Tibial nerve (tissue), 4 donors: ENCODE measurements around the gene HCN1.

Source experiments
- EP300 ChIP-seq, 2 donors: sonication (generic); formaldehyde crosslinking; IDR thresholded peaks; one replicate each; pipeline ENCODE4 v1.6.1; 2017; ENCODE audit warnings: antibody characterized with exemption in 2 of 2, mild to moderate bottlenecking in 1 of 2
- POLR2A ChIP-seq, 2 donors: fragments of 450-650 bp; IDR thresholded peaks; one replicate each; pipeline ENCODE4 v1.6.1; 2017; ENCODE audit warnings: antibody characterized with exemption in 2 of 2, mild to moderate bottlenecking in 2 of 2, moderate library complexity in 2 of 2
- TF ChIP-seq, protein P1 (sequence below), 5 experiments: fragments of 200-600 bp in 3 of 5; fragments of 450-650 bp in 2 of 5; sonication (generic) in 3 of 5; IDR thresholded peaks; one replicate each; pipeline ENCODE4 v1.5.1; 2016 to 2019; ENCODE audit warnings: antibody characterized with exemption in 5 of 5, mild to moderate bottlenecking in 3 of 5, moderate library complexity in 2 of 5

DNA sequence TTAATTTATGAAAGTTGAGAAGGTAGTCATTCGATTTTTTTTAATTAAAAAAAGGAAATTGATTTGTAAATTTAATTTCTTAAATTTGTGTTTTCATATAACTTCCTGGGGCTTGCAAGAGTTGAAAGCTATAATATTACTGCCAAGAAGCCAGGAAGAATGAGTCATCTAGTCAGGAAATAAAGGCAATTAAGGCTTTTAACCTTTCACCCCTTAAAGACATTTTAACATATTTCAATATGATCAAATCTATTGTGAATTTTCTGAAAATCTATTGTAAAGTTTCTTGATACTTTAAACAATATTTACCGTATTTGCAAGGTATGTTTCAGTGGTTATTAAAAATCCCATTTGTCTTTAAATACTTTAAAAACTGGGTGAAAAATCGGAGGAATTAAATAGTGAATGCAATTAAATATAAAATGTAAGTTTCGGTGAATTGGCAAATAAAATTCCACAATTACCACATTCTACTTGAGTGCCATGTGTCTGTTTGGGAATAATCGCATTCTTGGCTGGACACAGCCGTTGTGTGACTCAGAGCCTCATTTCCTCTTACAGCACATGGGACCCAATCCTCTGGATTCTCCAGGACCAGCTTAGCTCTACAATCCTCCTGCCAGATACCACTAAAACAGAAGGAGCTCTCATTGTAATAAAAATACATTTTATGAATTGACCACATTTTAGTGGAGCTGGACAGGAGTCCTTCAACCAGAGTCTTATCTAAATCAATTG, 310.7 kb downstream of the HCN1 start:
- TF ChIP-seq, protein P1, sequence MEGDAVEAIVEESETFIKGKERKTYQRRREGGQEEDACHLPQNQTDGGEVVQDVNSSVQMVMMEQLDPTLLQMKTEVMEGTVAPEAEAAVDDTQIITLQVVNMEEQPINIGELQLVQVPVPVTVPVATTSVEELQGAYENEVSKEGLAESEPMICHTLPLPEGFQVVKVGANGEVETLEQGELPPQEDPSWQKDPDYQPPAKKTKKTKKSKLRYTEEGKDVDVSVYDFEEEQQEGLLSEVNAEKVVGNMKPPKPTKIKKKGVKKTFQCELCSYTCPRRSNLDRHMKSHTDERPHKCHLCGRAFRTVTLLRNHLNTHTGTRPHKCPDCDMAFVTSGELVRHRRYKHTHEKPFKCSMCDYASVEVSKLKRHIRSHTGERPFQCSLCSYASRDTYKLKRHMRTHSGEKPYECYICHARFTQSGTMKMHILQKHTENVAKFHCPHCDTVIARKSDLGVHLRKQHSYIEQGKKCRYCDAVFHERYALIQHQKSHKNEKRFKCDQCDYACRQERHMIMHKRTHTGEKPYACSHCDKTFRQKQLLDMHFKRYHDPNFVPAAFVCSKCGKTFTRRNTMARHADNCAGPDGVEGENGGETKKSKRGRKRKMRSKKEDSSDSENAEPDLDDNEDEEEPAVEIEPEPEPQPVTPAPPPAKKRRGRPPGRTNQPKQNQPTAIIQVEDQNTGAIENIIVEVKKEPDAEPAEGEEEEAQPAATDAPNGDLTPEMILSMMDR (IDR thresholded peaks at IDR 0.05), result no peak
- TF ChIP-seq POLR2A (IDR thresholded peaks at IDR 0.05), result no peak
- no peak for TF ChIP-seq EP300 (IDR thresholded peaks at IDR 0.05)
